Sigmoid colon (tissue), 4 donors: ENCODE data around the gene CAMK1D.

Experiments used
- CTCF ChIP-seq, 4 experiments: fragments of 450-650 bp in 3 of 4; fragments of 200-600 bp in 1 of 4; IDR thresholded peaks; one replicate each; pipeline ENCODE4 v1.5.1; 2016 to 2019; ENCODE audit warnings: antibody characterized with exemption in 4 of 4, mild to moderate bottlenecking in 3 of 4, moderate library complexity in 2 of 4
- EP300 ChIP-seq, 4 donors: sonication (generic); formaldehyde crosslinking; IDR thresholded peaks; one replicate each; pipeline ENCODE4 v1.6.1; 2017; ENCODE audit warnings: antibody characterized with exemption in 4 of 4

GRCh38 chr10:12701696-12702095 lies 352.3 kb downstream of the CAMK1D start:
- TF ChIP-seq CTCF (IDR thresholded peaks at IDR 0.05) (no peak), EP300 (IDR thresholded peaks at IDR 0.05) (no peak)
